GM19023 (cell line): ENCODE measurements around the gene P2RX2.
"Not testable (repeated sequence)": the region's sequence is repeated elsewhere in the genome, so short reads cannot be mapped to it uniquely, and the experiment has no call there.

Source experiments
- ATAC-seq: cut with Tn5 transposase; IDR thresholded peaks from one replicate; pipeline ENCODE4 v1.9.1; 2021; ENCODE audit warnings: mild to moderate bottlenecking, moderate library complexity; ENCODE audit not compliant: unreplicated experiment

P2RX2 gene

DNA sequence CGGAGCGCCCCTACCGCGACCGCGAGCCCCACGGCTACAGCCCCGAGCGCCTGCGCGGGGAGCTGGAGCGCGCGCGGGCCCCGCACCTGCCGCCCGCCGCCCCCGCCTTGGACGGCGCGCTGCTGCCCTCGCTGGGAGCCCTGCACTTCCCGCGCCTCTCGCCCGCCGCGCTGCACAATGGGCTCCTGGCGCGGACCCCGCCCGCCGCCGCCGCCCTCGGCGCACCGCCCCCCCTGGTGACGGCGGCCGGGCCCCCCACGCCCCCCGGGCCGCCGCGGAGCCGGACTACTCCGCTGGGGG lies 35.2 kb upstream of the P2RX2 start:
- no peak for ATAC-seq

DNA sequence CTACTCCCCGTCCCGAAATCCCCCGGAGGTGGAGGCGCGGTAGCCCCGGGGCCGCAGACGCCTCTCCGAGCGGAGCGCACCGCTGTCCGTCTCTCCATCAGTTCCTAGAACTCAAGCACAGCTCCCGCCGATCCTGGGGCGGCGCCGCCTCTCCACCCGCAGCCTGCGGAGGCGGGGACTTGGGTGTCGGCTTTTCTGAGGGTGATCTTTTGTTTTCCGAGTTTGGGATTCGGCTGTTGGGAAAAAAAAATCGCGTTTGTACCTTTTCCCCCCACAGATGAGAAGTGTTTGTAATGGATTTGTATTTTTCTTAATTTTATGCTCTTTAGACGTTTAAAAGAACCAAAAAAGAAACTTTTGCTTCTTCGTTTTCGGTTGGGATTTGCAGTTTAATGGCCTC lies 34.8 kb upstream of the P2RX2 start:
- no peak for ATAC-seq

- ATAC-seq = no peak
These were observed 34.1 kb upstream of the P2RX2 start for GRCh38 chr12:132584429-132584828.

DNA sequence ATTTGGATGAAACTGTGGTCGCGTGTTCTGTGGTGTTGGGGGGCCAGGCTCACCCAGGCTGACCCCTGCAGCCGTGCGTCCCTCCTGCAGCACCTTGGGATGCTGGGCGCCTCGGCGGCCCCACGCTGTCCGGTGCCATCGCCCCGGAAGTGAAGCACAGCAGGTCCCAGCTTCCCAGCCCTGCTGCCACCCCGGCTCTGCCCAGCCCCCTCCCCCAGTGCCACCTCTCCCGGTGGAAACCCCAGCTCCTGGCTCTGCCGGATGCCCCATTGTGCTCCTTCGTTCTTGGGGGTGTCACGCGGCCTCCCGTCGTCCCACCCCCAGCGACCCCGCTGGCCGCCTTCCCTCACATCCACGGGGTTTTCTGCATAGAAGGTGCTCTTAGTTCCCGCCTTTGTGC lies 33.4 kb upstream of the P2RX2 start:
- ATAC-seq = no peak

GRCh38 chr12:132586929-132587328 lies 31.6 kb upstream of the P2RX2 start:
- no peak for ATAC-seq

GRCh38 chr12:132587781-132588180 lies 30.8 kb upstream of the P2RX2 start:
- ATAC-seq = no peak

DNA sequence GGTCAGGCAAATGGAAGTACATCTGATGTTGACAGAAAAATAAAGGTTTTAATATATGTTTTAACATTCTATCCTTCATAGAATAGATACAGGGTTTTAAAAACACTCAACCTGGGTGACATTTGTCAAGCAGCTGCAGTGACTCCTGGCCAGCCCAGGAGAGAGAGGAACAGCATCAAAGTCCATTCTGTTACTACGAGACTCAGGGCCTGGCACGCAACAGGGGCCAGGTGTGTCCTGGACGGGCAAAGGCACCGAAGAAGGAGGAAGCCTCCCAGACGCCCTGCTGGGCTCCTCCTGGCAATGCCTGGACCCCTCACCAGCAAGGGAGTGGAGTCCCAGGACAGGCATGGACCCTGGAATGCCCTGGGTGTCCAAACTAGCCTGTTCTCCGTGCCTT lies 30.3 kb upstream of the P2RX2 start:
- no peak for ATAC-seq

- ATAC-seq = no peak
These were observed 29.5 kb upstream of the P2RX2 start for GRCh38 chr12:132588821-132589669.

DNA sequence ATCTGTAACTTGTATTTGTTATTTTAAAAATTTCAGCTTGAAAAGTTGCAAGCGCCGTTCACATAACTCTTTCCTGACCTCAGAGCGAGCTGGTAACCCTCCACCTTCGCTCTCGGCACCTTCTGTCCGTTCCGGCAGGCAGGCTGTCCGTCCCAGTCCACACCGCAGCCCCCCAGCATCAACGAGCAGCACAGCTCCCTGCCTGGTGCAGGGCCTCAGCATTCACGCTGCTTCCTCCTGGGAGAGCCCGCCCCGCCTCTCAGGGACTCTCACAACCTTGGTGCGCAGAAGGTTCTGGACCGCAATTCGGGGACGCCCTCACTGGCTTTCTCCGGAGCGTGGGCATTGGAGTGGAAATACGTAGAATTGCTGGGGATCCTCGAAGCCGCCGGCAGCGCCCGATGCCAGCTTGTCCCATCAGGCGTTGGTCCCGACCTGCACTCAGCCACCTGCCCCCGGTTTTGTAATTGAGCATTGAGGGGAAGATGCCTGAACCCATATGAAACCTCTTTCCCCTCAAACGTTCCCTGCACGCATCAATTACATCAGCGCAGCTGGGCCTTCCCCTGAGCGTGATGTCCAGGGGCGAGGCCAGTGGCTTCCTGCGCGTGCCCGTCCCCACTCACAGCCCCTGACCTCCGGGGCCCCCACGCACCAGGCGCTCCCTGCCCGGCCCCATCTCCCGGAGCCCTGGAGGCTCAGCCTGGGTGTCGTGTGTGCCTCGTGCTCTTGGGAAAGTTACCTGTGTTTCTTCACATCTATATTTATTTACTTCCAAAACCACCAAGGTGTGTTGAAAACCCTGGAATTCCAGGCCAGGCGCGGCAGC lies 27.3 kb upstream of the P2RX2 start:
- ATAC-seq = no peak

GRCh38 chr12:132592282-132592970 lies 26.1 kb upstream of the P2RX2 start:
- no peak for ATAC-seq

DNA sequence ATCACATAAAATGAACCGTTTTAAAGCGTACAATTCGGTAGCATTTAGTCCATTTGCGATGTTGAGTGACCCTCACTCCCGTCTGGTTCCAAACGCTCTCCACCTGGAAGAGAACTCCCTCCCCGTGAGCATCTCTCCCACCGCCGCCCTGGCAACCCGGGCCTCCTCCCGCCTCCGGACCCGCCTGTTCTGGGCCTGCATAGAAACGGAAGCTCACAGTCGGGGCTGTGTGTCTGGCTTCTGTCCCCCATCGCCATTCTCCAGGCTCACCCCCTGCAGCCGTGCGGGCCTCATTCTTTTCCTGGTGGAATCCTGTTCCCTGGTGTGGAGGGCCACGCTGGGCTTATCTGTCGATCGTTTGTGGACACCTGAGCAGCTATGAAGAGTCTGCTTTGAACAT lies 25.5 kb upstream of the P2RX2 start:
- ATAC-seq = no peak

- no peak for ATAC-seq
These were observed 25.1 kb upstream of the P2RX2 start for GRCh38 chr12:132593521-132593920.

DNA sequence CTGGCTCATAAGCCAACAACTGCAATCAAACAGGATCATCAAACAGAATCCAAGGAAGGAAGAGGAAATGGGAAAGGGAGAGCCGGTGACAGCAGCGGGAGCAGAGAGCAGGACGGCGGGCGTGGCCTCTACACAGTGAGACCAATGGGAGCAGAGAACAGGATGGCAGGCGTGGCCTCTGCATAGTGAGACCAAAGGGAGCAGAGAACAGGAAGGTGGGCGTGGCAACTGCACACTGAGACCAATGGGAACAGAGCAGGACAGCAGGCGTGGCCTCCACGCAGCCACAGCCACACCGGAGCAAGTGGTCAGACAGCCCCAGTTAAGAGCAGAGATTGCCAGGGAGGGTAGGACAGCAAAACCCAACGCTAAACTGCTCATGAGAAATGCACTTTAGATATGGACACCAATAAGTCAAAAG lies 24.6 kb upstream of the P2RX2 start:
- peak; percentile 64 for ATAC-seq

DNA sequence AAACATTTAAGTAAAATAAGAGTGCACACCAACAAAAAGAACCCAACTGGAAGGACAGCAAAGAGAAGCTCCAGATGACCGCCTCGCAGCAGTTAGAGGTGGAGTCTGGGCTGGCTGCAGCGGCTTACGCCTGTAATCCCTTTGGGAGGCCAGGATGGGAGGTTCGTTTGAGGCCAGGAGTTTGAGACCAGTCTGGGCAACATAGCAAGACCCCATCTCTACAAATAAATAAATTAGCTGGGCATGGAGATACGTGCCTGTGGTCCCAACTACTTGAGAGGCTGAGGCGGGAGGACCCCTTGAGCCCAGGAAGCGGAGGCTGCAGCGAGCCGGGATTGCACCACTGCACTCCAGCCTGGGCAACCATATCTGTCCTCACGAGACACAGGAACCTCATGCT lies 23.4 kb upstream of the P2RX2 start:
- no peak for ATAC-seq

- ATAC-seq = no peak
These were observed 22.6 kb upstream of the P2RX2 start for GRCh38 chr12:132596016-132596415.

DNA sequence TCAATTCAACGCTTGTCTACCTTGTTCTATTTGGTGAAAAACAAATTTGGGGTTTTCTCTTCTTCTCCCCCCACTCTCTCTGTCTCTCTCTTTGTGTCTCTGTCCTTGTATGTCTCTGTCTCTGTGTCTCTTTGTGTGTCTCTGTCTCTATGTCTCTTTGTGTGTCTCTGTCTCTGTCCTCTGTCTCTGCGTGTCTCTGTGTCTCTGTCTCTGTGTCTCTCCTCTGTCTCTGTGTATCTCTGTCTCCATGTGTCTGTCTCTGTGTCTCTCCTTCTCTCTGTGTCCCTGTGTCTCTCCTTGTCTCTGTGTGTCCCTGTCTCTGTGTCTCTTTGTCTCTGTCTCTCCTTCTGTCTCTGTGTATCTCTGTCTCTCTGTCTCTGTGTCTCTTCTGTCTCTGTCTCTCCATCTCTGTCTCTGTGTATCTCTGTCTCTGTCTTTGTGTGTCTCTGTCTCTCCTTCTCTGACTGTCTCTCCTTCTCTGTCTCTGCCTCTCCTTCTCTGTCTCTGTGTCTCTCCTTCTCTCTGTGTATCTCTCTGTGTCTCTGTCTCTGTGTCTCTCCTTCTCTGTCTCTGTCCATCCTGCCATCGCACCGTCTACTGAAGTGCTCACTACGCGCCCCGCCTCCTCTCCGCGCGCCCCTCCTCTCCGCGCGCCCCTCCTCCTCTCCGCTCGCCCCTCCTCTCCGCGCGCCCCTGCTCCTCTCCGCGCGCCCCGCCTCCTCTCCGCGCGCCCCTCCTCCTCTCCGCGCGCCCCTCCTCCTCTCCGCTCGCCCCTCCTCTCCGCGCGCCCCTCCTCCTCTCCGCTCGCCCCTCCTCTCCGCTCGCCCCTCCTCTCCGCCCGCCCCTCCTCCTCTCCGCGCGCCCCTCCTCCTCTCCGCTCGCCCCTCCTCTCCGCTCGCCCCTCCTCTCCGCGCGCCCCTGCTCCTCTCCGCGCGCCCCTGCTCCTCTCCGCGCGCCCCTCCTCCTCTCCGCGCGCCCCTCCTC lies 21.0 kb upstream of the P2RX2 start:
- ATAC-seq = no peak

DNA sequence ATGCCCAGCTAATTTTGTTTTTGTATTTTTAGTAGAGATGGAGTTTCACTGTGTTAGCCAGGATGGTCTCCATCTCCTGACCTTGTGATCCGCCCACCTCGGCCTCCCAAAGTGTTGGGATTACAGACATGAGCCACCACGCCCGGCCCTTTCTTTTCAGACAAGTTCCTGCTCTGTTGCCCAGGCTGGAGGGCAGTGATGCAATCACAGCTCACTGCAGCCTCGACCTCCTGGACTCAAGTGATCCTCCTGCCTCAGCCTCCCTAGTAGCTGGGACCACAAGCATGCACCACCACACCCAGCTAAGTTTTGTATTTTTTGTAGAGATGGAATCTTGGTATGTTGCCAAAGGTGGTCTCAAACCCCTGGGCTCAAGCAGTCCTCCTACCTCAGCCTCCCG lies 19.1 kb upstream of the P2RX2 start:
- not testable (repeated sequence) for ATAC-seq

- ATAC-seq = no peak
These were observed 18.2 kb upstream of the P2RX2 start for GRCh38 chr12:132600048-132601032.

DNA sequence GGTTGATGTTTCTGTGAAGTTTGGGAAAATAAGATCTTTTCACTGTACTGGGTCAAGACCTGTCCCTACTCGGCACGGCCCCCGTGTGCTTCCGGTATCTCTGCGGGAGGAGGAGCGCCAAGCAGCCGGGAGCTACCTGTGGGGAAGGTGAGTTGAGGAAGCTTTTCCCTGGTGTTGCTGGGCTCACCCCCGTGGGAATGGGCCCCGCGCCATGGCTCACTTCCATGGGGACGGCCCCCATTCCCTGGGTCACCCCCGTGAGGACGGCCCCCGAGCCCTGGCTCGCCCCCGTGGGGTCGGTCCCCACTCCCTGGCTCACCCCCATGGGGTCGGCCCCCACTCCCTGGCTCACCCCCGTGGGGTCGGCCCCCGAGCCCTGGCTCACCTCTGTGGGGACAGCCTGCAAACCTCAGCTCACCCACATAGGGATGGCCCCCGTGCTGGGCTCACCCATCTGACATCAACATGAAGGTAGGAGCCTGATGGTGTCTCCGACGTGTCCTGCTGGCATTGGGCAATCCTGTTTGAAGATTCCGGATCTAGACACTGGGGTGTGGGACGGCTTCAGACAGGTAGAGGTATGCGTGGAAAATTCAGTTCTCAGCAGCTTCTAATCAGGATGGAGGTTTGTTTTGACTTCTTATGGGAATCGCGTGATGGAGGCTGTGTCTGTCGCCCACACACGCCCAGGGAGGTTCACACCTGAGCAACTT lies 17.2 kb upstream of the P2RX2 start:
- no peak for ATAC-seq
